DOHH2 (cell line): ENCODE data around the gene HSPA9.

Experiments
- EZH2phosphoT487 ChIP-seq: fragments of 200-600 bp; sonication (generic); IDR thresholded peaks from 2 replicates; pipeline ENCODE4 v1.6.1; 2017; ENCODE audit warnings: borderline replicate concordance, mild to moderate bottlenecking, antibody characterized with exemption, low read length, moderate library complexity, mixed read lengths
- TF ChIP-seq, protein P1 (sequence below): fragments of 200-600 bp; sonication (generic); IDR thresholded peaks from one replicate; pipeline ENCODE4 v1.5.1; 2014; ENCODE audit warnings: antibody characterized with exemption, mild to moderate bottlenecking, low read depth, low read length; ENCODE audit not compliant: poor library complexity, severe bottlenecking

DNA sequence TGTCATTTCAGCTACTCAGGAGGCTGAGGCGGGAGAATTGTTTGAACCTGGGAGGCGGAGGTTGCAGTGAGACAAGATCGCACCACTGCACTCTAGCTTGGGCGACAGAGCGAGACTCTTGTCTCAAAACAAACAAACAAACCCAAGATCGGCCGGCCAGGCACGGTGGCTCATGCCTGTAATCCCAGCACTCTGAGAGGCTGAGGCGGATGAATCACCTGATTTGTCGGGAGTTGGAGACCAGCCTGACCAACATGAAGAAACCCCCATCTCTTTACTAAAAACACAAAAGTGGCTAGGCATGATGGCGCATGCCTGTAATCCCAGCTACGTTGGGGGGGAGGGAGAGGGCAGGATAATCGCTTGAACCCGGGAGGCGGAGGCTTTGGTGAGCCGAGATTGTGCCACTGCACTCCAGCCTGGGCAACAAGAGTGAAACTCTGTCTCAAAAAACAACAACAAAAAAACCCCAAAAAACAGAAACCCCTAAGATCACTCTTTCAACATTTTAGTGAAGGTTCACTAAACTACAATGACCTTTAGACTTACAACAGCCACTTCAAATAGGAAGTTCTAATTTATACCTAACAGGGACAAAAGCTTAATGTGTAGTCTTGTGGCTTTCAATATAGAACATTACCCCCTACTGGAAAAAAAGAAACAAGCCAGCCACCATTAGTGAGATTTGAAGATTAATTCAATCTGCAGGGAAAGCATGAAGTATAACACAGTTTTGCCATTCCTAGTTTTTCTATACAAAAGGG is 7.0 kb downstream of the HSPA9 start:
- TF ChIP-seq, protein P1, sequence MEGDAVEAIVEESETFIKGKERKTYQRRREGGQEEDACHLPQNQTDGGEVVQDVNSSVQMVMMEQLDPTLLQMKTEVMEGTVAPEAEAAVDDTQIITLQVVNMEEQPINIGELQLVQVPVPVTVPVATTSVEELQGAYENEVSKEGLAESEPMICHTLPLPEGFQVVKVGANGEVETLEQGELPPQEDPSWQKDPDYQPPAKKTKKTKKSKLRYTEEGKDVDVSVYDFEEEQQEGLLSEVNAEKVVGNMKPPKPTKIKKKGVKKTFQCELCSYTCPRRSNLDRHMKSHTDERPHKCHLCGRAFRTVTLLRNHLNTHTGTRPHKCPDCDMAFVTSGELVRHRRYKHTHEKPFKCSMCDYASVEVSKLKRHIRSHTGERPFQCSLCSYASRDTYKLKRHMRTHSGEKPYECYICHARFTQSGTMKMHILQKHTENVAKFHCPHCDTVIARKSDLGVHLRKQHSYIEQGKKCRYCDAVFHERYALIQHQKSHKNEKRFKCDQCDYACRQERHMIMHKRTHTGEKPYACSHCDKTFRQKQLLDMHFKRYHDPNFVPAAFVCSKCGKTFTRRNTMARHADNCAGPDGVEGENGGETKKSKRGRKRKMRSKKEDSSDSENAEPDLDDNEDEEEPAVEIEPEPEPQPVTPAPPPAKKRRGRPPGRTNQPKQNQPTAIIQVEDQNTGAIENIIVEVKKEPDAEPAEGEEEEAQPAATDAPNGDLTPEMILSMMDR: peak; percentile 21
- TF ChIP-seq EZH2phosphoT487: no peak
